NCI-H2081 (cell line): ENCODE results near the gene SCN2B.
A peak's percentile ranks its signal among the peaks of the same experiment; 100 is the strongest.

Source experiments
- DNase-seq, 2 experiments: peaks; one replicate each; lab custom pipeline; 2025; lab: John Stamatoyannopoulos, UW

Gene SCN2B

DNA sequence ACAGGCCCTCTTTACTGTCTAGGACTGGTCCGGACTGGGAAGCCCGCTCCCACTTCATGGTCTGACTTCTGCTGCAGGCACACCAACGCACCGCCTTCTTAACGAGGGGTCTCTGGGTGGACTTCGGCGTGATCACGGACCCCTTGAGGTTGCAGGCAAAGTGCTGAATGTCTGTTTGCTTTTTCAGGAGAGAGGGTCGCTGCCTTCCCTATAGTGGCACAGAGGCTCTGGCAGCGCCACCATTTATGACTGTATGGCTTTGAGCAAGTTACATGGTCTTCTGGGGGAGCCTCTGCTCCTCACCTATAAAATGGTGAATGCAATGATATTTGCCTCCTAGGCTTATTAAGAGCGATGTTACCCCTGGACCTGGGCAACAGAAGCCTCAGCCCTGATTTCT, 22.5 kb downstream of the SCN2B start:
- no peak for DNase-seq

DNA sequence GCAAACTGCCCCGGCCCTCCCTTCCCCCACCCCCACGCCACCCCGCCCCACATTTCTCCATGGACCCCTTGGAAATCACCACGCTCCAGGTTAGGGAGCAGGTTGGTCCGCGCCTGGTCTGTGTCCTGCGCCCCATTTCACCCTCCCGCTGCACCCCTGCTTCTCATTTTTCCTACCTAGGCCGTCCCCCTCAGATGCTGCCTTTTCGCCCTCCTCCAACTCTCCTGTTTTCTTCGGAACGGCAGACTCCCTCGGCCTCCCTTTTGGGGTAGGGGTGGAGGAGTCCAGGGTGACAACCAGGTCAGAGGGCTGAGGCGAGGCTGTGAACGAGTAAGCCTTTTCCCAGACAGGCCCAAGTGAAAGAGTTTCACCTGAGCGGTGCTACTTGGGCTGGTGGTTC, 22.9 kb downstream of the SCN2B start:
- DNase-seq = no peak

DNA sequence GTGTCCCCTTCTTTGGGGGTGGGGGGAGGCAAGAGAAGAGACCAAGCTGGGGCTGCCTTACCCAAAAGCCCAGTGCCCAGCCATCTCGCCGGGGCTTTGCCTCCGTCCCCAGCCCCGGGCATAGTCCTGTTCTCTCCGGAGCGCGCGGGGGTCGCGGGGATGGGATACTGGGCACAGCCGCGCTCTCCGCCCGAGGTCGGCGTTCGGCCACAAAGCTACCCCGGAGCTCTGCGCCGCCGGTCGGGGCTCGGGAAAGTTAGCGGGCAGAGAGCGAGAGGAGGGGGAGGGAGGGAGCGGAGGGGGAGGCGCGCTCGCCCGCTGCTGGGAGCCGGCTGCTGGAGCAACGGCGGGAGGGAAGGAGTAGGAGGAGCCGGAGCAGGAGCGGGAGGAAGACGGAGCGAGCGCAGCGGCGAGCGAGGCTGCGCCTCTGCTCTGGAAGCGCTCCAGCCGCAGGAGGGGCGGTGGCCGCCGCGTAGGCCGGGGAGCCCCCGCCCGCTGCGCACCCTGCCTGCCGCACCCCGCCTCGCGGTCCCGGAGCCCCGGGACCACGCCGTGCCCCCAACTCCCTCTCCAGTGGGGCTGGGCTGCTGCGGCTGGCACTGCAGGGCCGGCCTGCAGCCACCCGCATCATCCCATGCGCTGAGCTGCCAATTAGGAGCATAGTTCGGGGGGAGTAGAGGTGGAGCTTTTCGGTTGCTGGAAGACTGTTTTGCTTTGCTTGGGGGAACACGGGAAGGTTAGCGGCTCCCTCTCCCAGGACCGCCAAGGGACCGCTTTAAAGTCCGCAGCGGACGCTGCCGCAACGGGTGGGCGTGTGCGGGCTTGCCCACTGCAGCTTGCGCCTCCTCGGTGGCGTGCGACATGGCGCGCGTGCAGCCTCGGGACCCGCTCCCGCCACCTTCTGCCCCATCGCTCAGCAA, 23.6 kb downstream of the SCN2B start, which contains the start of gene SCN4B:
Gene SCN4B, minus strand, starts transcription at position 272 of the 920 bp plus-strand sequence. Its CDS starts 150 bp downstream, at position 122.
- DNase-seq = peak; percentile 58 to 68

DNA sequence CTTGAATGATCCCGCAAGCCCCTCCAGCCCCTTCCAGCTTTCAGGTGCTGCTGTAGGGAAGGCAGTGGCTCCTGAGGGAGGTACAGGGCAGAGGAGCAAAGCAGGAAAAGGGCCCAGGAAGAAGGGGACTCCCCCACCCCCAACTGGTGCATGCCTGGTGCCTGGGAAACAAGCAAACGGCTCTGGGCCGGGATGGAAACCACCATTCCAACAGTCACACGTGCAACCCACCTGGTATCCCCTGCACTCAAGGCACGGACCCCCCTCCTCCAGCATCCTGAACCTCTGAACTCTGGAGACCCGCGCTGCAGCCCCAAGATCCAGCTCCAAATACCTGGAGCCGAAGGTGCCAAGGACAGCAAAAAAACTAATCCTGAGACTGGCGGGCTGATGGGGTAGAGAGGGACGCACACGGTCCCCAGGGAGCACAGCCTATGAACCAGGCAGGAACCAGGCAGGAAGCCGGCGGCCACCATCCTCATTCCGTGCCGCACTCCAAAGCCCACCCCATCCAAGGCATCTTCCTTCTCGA, 24.4 kb downstream of the SCN2B start:
- no peak for DNase-seq

DNA sequence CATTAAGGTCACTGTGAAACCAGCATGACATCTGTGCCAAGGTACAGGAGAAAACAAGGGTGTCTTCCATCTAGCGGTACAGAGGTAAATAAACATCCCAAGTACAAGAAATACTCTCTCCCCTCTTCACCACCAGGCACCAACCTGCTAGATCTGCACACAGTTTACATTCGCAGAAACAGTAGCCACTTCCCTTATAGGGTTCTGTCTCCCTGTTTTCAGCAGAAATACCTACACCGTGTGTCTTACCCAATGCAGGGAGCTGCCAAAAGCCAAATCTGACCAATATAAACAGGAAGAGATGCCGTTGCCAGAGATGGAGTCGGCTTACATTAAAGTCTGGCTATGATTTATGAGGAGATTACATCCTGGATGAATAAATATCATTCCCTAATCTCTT, 25.0 kb downstream of the SCN2B start:
- no peak for DNase-seq

DNA sequence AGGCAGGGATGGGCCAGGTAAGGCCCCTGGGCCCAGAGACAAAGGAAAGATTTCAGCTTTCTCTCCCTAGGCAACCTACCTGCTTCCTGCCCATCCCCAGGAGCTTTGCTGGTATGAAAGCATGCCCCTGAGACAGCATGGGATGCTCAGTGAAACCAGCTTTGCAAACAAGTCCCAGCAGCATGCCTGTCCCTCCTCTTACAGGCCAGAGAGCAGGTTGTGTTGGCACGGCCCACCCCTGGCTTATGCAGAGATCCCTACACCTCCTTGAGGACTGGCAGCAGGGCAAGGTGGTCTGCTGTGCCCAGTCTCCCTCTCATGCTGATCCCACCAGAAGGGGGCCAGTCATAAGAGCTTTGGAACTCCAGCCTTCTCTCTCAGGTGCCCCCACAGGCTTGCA, 26.9 kb downstream of the SCN2B start:
- no peak for DNase-seq

DNA sequence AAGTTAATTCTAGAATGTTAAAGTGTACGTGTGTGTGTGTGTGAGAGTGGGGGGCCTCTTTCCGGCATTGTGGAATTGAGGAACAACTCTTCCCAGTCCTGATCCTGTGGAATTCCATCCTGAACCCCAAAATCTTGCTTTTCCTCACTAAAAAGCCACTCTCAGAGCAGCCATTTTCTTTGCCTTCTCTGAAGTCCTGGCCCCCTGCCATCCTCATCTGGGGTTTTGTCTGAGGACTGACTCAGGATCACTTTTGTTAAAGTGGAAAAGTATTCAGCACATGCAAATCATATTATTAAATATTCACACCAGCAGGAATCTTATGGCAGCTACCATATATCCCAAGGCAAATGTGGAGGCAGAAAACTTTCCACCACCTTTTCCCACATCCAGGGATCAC, 27.6 kb downstream of the SCN2B start:
- no peak for DNase-seq

DNA sequence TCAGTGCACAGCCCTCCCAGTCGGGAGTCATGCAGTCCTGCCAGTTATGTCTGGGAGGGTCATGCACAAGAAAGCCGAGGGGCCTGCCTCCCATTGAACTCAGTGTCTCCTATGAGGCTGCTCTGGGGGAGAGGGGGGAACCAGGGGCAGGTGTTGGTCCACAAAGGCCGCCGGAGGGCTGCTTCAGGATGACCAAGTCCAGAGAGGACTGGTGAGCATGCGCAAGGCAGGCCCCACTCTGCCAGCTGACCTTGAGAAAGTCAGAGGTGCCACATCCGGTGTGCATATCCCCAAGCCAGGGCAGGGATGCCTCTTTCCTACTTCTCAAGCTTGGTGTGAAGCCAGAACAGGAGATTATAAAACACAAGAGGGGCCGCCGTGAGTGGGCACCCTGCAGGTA, 28.2 kb downstream of the SCN2B start:
- DNase-seq = no peak

DNA sequence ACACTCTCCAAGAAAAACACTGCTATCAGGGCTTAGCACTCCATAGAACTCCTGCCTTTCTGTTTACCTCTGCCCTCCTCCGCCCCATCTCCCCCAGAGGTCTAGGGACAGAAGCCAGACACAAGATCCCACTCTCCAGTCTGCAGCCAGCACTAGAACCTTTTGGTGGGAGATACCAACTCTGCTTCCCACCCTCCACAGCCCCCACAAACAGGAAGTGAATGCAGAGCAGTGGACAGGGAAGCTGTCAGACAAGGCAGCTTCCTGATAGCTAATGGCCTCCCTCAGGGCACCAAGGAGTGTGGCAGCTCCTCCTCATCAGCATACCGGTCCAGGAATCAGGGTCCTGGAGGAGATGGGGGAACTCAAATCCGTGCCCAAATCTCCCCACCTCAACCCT, 28.9 kb downstream of the SCN2B start:
- DNase-seq = no peak

DNA sequence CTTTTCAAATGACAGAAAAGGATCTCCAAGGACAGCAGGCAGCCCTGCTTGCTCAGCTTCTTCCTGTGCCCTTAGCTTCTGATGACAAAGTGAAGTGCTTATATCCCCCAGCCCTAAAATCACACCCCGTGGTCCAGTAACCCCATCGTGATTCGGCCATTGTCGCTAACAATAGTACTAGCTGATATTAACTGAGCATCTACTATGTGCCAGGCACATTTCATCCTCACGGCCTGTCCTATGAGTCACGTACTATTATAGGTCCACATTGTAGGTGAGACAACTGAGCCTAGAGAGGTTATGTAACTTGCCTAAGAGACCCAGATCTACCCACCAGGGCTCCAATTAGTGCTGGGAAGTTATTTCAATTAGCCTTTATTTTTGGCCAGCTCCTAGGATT, 29.9 kb downstream of the SCN2B start:
- no peak for DNase-seq

DNA sequence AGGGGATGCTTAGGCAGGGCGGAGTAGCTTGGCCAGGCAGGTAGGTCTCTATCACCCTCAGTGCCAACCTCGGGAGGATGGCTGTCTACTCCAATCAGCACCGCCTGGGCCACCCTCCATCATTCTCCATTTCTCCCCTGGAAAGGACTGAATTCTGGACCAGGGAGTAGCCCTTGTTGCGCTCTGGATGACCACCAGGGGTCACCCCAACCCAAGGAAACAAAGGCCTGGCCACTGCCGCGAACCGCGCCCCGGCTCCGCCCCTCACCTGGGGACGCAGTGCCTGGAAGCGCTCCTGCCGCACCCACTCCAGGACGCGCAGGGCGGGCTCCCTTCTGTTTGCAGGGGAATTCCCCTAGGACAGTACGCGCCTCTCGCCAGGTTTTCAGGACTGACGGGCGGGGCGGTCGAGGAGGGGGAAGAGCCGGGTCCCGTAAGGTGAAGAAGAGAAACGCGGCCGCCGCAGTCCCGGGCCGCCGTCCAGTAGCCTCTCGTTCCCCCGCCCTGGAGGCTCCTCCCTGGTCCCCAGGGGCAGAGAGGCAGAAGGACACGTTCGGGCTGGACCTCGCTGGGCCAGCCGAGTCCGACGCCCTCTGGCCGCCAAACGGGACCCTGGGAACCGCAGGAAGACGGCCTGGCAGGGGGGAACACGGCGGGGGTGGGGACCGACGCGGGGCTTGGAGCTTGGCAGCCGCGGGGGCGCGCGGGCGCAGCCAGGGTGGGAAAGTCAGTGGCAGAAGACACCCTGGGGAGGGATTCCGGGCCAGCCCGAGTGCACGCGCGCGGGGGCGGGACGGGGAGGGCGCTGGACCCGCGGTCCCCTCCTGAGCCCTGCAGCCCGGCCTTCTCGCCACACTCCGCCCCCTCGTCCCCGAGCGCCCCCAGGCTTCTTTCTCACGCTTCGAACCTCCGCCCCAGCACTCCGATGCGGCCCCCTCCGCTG, 30.9 kb downstream of the SCN2B start:
- DNase-seq = peak; percentile 88

DNA sequence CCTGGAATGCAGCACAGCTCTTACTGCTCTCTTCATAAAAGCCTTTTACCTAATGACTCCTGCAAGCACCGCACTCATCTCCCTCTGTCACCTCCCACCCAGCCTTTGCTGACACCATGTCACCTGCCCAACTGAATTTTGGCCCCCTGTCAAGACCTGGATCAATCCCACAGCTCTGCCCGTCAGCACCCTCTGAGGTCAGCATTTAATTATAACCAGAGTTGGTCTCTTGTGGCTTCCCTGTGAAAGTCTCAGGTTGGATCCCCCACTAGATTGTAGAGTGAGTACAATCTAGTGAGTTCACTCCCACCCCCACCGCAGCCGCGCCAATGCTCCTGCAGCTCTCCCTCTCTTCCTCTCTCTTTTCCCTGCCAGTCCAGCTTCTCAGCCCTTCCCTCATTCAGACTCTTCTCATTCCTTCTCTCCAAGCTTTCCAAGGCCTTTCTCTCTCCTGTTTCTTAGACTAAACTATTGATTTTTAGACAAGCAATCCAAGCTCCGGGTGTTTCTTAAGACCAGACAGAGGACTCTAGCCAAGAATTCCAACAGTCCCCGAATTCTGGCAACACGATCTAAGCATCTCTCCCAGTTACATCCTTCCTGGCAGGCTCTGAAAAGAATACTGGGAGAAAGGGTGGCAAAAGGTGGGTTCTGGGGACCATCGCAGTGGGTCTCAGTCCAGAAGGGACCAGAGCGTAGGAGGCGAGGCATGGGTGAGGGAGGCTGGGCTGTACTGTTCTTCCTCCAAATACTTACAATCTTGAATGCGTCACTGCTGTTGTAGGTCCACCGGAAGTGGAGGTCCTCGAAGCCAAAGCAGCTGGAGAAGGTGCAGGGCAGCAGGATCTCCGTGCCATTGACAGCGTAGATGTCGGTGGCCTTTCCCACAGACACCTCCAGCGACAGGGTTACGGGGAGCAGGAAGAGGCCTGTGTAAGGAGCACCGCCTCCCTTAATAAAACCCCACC, 31.9 kb downstream of the SCN2B start:
- DNase-seq = no peak

DNA sequence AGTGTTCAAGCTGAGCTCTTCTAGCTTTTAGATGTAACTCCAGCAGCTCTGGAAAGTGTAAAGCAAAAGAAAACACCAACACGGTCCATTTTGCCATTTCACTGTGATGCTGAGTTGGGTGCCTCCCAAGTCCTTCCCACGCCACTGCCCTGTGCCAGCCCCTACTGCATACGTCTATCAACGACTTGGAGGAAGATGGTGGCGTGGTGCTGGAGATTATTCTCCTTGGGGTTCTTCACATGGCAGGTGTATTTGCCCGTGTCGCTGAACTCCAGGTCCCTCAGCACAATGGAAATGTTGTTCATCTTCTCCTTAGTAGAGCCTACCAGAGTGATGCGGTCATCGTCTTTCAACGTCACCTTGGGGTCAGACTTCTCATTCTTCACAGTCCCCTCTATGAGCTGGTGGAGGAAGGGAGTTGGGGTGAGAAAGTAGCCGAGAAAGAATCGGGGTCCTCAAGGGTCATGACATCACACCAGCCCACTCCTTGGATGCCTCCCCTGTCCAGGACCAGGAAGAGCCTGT, 32.7 kb downstream of the SCN2B start:
- no peak for DNase-seq

DNA sequence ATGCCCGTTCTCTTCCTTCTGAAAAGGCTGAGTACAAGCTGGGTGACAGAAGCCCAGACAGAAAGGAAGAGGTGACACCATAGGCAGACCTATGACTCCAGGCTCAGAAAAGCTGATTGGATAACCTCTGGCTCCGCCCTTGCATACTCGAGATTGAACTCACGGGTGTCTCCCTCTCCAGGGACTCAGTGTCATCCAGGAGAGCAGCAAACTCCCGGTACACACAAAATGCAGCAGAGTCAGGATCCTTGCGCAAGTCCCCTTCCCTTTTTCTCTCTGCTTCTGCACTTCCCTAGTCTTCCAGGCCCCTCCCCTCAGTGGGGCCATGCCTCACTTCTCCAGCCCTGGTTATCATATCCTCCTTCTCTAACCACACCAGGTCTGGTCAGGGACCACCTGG, 33.6 kb downstream of the SCN2B start:
- DNase-seq = peak in 1 of 2 experiments; percentile 5

DNA sequence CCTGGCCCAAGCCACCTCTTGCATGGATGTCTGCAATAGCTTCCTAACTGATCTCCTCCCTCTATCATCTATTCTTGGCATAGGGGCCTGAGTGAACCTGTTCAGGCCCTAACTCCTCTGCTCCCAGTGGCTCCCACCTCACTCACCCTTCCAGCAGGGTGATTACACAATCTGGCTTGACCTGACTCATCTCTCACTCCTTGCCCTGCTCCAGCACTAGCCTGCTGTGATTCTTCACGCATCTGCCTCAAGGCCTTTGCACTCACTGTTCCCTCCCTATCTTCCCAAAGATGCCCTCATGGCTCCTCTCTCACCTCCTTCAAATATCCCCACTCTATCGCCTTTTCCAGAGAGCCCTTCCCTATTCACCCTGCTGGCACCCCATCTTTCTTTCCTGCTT, 34.4 kb downstream of the SCN2B start:
- DNase-seq = no peak

DNA sequence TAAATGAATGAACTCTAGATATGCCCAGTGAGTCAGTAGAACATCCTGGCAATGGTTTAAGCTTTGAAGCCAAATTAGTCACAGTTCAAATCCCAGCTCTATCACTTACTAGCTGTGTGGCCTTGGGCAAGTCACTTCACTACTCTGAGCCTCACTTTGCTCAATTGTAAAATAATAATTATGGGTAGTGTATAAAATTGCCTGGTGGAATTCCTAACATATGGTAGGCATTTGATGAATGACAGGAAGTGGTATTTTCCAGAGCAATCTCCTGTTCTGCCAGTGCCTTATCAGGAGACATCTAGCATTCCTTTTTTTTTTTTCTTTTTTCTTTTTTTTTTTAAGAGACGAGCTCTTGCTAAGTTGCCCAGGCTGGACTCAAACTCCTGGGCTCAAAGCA, 36.9 kb downstream of the SCN2B start:
- DNase-seq = no peak

DNA sequence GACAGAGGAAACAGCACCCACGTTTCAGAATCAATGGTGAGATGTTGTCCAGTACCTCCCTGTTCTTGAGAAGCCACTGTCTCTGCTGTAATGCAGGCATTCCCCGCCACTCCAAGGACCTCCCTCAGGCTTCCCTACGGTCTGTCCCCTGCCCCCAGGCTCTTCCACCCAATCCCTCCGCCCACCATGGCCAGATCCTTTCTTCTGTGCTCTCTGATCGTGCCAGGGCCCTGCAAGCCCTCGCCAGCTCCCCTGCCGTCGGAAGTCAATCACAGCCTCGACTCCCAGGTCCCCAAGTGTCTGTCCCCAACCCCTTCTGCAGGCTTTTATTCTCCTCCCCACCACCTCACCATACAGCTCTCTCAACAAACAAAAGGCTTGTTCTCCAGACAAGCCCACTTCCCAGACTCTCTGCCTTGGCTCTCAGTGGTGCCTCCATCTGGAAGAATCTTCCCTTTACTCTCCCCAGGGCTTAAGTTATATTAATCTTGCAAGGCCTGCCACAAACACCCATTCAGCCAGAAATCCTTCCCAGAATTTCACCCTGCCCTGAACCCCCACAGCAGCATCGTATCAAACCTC, 37.5 kb downstream of the SCN2B start:
- no peak for DNase-seq

DNA sequence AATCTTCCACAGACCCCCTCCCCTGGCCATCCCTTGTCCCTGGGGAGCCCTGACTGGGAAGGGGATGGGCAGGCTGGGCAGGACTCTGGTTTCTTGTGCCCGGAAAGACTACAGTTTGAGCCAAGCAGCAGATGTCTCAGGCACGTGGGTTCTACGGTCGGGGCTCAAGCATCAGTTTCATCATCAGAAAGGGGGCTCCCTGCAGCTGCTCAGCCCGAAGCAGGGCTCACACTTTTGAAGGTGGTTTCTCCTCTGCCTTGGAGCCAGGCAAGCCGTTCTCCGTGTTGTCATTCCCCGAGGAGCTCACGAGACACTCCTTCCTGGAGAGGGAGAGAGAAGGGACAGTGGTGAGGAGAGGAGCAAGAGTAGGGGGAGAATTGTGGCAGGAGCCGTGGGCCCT, 39.6 kb downstream of the SCN2B start:
- no peak for DNase-seq

DNA sequence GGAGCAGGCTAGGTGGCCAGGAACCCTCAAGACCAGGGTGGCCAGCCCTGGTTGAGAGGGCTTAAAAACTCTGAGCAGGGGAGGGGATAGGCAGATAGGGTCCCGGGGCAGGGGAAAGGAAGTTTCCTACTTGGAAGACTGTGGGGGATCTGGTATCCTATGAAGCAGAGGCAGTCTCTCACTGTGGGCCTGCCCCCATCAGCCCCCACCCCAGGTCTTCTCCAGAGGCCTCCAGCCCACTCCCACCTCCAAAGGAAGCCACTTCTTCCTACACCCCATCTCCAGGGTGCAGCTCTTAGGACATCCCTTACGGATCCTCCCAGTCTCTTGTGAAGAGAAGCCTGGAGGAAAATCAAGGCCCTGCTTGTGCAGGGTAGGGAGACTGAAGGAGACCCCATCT, 40.1 kb downstream of the SCN2B start:
- DNase-seq = no peak

DNA sequence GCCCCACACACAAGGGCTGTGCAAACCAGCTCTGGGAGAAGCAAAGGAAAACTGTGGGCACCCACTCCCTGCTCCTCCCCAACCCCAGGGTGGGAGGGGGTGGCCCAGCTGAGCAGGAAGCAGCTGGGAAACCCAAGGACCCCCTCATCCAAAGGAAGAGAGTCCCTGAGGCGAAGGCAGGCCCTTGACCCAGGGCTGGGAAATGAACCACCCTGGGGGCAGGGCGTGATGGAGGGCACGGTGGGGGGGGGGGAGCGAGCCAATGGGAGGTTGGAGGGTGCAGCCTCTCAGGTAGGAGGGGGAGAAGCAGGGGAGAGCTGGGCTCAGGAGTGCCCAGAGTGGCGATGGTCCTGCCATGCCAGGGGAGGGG, 40.7 kb downstream of the SCN2B start:
- DNase-seq = no peak
